HG03045 (cell line): Measurements from ENCODE around the gene PHB1.
"Not testable (repeated sequence)": the region's sequence is repeated elsewhere in the genome, so short reads cannot be mapped to it uniquely, and the experiment has no call there.

Experiments
- ATAC-seq: cut with Tn5 transposase; IDR thresholded peaks from one replicate; pipeline ENCODE4 v1.9.1; 2021; ENCODE audit warnings: mild to moderate bottlenecking, moderate library complexity; ENCODE audit not compliant: unreplicated experiment

PHB1 gene

GRCh38 chr17:49439673-49440571 is 25.2 kb upstream of the PHB1 start:
- no peak for ATAC-seq

- ATAC-seq = no peak
Observed at GRCh38 chr17:49439305-49439672, 24.6 kb upstream of the PHB1 start.

- no peak for ATAC-seq
Observed at GRCh38 chr17:49438436-49439278, 24.0 kb upstream of the PHB1 start.

- ATAC-seq = no peak
Observed at GRCh38 chr17:49437696-49438435, 23.2 kb upstream of the PHB1 start.

GRCh38 chr17:49436174-49436573 is 21.5 kb upstream of the PHB1 start:
- no peak for ATAC-seq

- no peak for ATAC-seq
Observed at GRCh38 chr17:49435671-49436029, 21.0 kb upstream of the PHB1 start.

GRCh38 chr17:49434821-49435670 is 20.4 kb upstream of the PHB1 start:
- no peak for ATAC-seq

GRCh38 chr17:49433000-49433694 is 18.5 kb upstream of the PHB1 start:
- no peak for ATAC-seq

GRCh38 chr17:49431743-49432142 is 17.1 kb upstream of the PHB1 start:
- no peak for ATAC-seq

- no peak for ATAC-seq
Observed at GRCh38 chr17:49425004-49425286, 10.3 kb upstream of the PHB1 start.

- ATAC-seq = not testable (repeated sequence)
Observed at GRCh38 chr17:49424276-49425003, 9.8 kb upstream of the PHB1 start.

GRCh38 chr17:49422714-49423113 is 8.0 kb upstream of the PHB1 start:
- ATAC-seq = no peak

- not testable (repeated sequence) for ATAC-seq
Observed at GRCh38 chr17:49419761-49420160, 5.1 kb upstream of the PHB1 start.

GRCh38 chr17:49418754-49419740 is 4.4 kb upstream of the PHB1 start:
- not testable (repeated sequence) for ATAC-seq

GRCh38 chr17:49414271-49414621 is 436 bp downstream of the PHB1 start:
- no peak for ATAC-seq

GRCh38 chr17:49409066-49409465 is 5.6 kb downstream of the PHB1 start:
- ATAC-seq = no peak

- ATAC-seq = no peak
Observed at GRCh38 chr17:49407981-49408501, 6.6 kb downstream of the PHB1 start.

GRCh38 chr17:49407086-49407485 is 7.6 kb downstream of the PHB1 start:
- ATAC-seq = no peak
